Tibial artery (tissue), 4 donors: ENCODE results near the gene PML.
"Not testable (repeated sequence)": the region's sequence is repeated elsewhere in the genome, so short reads cannot be mapped to it uniquely, and the experiment has no call there.

Experiments
- DNase-seq, 2 donors: peaks; one replicate each; pipeline ENCODE4 v3.0.0-alpha.2; 2019
- H3K27ac ChIP-seq, 2 donors: fragments of 200-600 bp; sonication (generic) in 1 of 2; 1 replicate in 1 of 2; 2 replicates in 1 of 2; pipeline ENCODE4 v1.5.1; 2018 to 2019; ENCODE audit warnings: mild to moderate bottlenecking in 1 of 2
- H3K27me3 ChIP-seq, 2 donors: fragments of 200-600 bp; sonication (generic) in 1 of 2; one replicate each; pipeline versions ENCODE4 v1.5.1 to v1.6.0; 2016 to 2019
- H3K36me3 ChIP-seq, 3 donors: fragments of 200-600 bp; sonication (generic) in 2 of 3; one replicate each; pipeline ENCODE4 v1.5.1; 2016 to 2019; ENCODE audit warnings: mild to moderate bottlenecking in 2 of 3
- H3K4me1 ChIP-seq, 4 donors: fragments of 200-600 bp; sonication (generic) in 2 of 4; 1 replicate in 3 of 4; 2 replicates in 1 of 4; pipeline ENCODE4 v1.5.1; 2016 to 2019
- H3K4me3 ChIP-seq, 2 donors: fragments of 200-600 bp; sonication (generic) in 1 of 2; 1 replicate in 1 of 2; 2 replicates in 1 of 2; pipeline ENCODE4 v1.5.1; 2018 to 2019; ENCODE audit warnings: mild to moderate bottlenecking in 2 of 2
- H3K9me3 ChIP-seq, 3 donors: fragments of 200-600 bp; sonication (generic) in 1 of 3; one replicate each; pipeline ENCODE4 v1.5.1; 2016 to 2019
- intact Hi-C: fragments of 100-400 bp; cut with DNase I; formaldehyde crosslinking; loops from one replicate; pipeline ENCODE4 v1.15.0; 2023; ENCODE audit warnings: low total_unique reads
- TF ChIP-seq, protein P1 (sequence below), 2 experiments: fragments of 200-600 bp in 1 of 2; fragments of 450-650 bp in 1 of 2; IDR thresholded peaks; one replicate each; pipeline ENCODE4 v1.5.1; 2017 to 2019; ENCODE audit warnings: antibody characterized with exemption in 2 of 2, mild to moderate bottlenecking in 1 of 2, moderate library complexity in 1 of 2

PML gene

GRCh38 chr15:74062236-74062635 lies 67.7 kb downstream of the PML start:
- TF ChIP-seq, protein P1, sequence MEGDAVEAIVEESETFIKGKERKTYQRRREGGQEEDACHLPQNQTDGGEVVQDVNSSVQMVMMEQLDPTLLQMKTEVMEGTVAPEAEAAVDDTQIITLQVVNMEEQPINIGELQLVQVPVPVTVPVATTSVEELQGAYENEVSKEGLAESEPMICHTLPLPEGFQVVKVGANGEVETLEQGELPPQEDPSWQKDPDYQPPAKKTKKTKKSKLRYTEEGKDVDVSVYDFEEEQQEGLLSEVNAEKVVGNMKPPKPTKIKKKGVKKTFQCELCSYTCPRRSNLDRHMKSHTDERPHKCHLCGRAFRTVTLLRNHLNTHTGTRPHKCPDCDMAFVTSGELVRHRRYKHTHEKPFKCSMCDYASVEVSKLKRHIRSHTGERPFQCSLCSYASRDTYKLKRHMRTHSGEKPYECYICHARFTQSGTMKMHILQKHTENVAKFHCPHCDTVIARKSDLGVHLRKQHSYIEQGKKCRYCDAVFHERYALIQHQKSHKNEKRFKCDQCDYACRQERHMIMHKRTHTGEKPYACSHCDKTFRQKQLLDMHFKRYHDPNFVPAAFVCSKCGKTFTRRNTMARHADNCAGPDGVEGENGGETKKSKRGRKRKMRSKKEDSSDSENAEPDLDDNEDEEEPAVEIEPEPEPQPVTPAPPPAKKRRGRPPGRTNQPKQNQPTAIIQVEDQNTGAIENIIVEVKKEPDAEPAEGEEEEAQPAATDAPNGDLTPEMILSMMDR (IDR thresholded peaks at IDR 0.05): no peak
- H3K4me3 ChIP-seq: no peak overlapping the region
- no peaks in the 10 kb centered on the region for H3K9me3 ChIP-seq
- no peaks in the 10 kb centered on the region for H3K4me1 ChIP-seq
- peaks cover 0 to 2% of the 10 kb centered on the region in 2 donors for H3K27me3 ChIP-seq
- no peaks in the 10 kb centered on the region for H3K36me3 ChIP-seq
- intact Hi-C loops: no loop called here
- no peak for DNase-seq
- no peak overlapping the region for H3K27ac ChIP-seq

DNA sequence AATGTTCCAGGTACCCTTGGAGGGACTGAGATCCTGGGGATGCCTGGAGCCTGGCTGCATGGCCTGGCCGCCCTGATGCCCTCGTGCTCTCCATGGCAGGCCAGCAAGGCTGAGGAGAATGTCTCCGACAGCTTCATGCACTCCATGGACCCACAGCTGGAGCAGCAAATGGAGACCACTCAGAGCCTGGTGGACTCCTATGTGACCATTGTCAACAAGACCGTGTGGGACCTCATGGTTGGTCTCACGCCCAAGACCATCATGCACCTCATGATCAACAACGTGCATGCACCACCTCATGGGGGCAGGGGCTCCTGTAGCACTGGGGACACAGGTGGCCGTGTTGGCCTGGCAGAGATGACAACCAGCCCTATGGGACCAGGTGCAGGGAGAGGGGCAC lies 68.2 kb downstream of the PML start:
- intact Hi-C loops: no loop called here
- DNase-seq: no peak
- TF ChIP-seq, protein P1 (IDR thresholded peaks at IDR 0.05): no peak
- H3K27ac ChIP-seq: no peak overlapping the region
- no peaks in the 10 kb centered on the region for H3K4me1 ChIP-seq
- no peaks in the 10 kb centered on the region for H3K9me3 ChIP-seq
- H3K27me3 ChIP-seq: peaks cover 0 to 2% of the 10 kb centered on the region in 2 donors
- no peaks in the 10 kb centered on the region for H3K36me3 ChIP-seq
- no peak overlapping the region for H3K4me3 ChIP-seq

- H3K36me3 ChIP-seq, H3K4me1 ChIP-seq, H3K27ac ChIP-seq, H3K27me3 ChIP-seq, DNase-seq, H3K9me3 ChIP-seq, H3K4me3 ChIP-seq, intact Hi-C loops: not testable (repeated sequence)
Measured at GRCh38 chr15:74063425-74064146, 69.1 kb downstream of the PML start.

GRCh38 chr15:74064183-74064582 lies 69.7 kb downstream of the PML start:
- H3K36me3 ChIP-seq, H3K27ac ChIP-seq, intact Hi-C loops, H3K9me3 ChIP-seq, H3K4me3 ChIP-seq, H3K4me1 ChIP-seq, H3K27me3 ChIP-seq, DNase-seq: not testable (repeated sequence)

DNA sequence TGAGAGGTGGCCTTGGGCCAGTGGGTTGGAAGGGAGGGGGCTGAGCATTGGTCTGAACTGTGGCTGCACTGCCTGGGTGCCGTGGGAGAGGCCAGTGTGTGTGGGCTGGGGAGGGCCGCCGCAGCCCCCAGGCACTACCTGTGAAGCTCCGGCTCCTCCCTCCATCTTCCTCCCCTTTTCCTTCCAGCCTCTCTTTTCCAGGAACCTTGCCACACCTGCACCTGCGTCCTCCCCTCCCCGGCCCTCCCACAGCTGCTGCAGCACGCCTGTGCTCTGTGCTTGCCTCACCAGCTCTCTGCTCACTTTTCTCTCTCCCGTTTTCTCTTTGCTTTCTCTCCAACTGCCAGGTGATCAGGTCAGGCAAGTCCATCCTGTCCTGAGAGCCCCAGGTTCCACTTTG lies 70.3 kb downstream of the PML start:
- DNase-seq, H3K4me1 ChIP-seq, H3K9me3 ChIP-seq, H3K36me3 ChIP-seq, H3K27ac ChIP-seq, H3K27me3 ChIP-seq, H3K4me3 ChIP-seq, intact Hi-C loops: not testable (repeated sequence)

- H3K36me3 ChIP-seq, H3K4me1 ChIP-seq, H3K9me3 ChIP-seq, intact Hi-C loops, H3K27ac ChIP-seq, H3K4me3 ChIP-seq, H3K27me3 ChIP-seq: not testable (repeated sequence)
- TF ChIP-seq, protein P1 (IDR thresholded peaks at IDR 0.05): peak; percentile 33 to 53
- DNase-seq: peak in 1 of 2 donors; percentile 65
Measured at GRCh38 chr15:74065684-74066411, 71.3 kb downstream of the PML start.

GRCh38 chr15:74071645-74072044 lies 77.1 kb downstream of the PML start:
- H3K4me1 ChIP-seq, H3K36me3 ChIP-seq, DNase-seq, intact Hi-C loops, H3K27ac ChIP-seq, H3K27me3 ChIP-seq, H3K4me3 ChIP-seq, H3K9me3 ChIP-seq: not testable (repeated sequence)

DNA sequence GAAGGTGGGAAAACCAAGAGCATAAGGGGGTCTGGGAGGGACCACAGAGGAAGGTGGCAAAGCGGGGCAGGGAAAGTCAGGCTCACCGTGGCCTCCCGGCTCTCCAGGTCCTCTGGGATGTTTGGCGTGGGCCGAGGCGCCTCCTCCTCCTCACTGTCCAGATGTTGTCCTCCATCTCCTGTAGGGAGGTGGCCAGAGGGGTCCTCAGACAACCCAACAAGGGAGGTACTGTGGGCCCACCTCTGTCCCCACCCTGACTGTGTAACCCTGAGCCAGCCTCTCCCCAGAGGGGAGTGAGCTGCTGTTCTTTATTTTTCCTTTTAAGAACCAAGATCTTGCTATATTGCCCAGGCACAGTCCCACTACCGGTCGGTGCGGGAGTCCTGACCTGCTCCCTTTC lies 77.6 kb downstream of the PML start:
- intact Hi-C loops, H3K9me3 ChIP-seq, H3K4me1 ChIP-seq, H3K27ac ChIP-seq, H3K4me3 ChIP-seq, H3K27me3 ChIP-seq, DNase-seq, H3K36me3 ChIP-seq: not testable (repeated sequence)
